Measurements from ENCODE around the gene EML1.
A peak's percentile ranks its signal among the peaks of the same experiment; 100 is the strongest.

The EML1 gene

GRCh38 chr14:99971087-99971940 lies 178.1 kb downstream of the EML1 start:
- DNase-seq: peak; percentile 86

GRCh38 chr14:99971941-99972747 lies 178.9 kb downstream of the EML1 start:
- peak; percentile 30 for DNase-seq

GRCh38 chr14:99972748-99973466 lies 179.7 kb downstream of the EML1 start:
- no peak for DNase-seq

DNA sequence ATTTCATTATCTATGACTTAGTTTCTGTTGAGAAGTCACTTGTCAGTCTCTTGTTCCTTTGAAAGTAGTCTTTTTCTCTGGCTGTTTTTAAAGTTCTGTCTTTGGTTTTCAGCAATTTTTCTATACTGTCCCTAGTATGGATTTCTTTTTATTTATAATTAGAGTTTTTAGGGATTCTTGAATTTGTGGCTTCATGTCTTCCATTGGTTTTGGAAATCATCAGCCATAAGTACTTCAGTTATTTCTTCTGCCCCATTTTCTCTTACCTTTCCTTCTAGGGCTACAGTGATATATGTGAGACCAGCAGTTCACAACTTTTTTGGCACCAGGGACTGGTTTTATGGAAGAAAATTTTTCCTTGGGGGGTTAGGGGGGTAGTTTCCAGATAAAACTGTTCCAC lies 182.0 kb downstream of the EML1 start:
- no peak for DNase-seq

DNA sequence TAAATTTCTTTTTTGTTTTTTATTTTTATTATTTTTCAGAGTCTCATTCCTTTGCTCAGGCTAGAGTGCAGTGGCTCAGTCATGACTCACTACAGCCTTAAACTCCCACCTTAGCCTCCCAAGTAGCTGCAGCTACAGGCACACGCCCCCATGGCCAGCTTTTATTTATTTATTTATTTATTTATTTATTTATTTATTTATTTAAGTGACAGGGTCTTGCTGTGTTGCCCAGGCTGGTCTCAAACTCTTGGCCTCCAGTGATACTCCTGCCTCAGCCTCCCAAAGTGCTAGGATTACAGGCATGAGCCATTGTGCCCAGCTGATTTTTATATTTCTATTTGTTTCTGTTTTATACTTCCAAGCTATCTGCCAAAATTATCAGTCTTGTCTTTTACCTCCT lies 182.8 kb downstream of the EML1 start:
- DNase-seq: no peak

DNA sequence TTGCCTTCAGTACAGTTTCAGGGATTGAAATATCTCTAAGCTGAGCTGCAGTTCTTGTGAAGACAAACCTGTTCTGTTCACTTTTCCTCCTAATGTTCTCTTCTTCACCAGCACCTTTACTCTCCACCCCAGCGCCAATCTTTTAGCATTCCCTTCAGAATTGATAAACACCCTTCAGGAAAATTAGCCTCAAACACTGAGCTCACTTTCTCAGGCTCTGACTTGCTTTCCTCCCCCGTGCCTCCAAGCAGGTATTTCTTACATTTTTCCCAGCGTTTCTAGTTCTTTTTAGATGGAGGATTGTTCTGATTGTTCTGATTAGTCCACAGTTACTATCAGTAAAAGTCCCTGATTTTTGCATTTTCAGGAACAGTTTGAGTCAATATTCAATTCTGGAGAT lies 183.5 kb downstream of the EML1 start:
- no peak for DNase-seq

GRCh38 chr14:99980299-99980698 lies 187.1 kb downstream of the EML1 start:
- DNase-seq: no peak

DNA sequence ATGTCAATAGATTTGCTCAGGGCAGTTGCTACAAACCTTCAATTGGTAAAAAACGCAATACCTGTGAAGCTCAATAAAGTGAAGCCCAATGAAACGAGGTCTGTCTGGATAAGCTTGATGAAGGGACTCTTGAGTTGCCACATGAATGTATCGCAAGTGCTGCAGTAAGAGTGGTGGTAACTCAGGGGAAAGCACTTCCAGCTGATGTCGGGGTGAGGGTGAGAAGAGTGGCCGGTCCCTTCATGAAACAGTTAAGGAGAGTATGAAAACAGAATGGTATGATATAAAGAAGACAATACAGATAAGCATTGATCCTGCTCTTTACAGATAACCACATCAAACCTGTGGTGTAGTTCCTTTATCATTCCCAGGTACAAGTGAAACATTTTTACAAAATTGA lies 188.6 kb downstream of the EML1 start:
- peak; percentile 32 for DNase-seq

DNA sequence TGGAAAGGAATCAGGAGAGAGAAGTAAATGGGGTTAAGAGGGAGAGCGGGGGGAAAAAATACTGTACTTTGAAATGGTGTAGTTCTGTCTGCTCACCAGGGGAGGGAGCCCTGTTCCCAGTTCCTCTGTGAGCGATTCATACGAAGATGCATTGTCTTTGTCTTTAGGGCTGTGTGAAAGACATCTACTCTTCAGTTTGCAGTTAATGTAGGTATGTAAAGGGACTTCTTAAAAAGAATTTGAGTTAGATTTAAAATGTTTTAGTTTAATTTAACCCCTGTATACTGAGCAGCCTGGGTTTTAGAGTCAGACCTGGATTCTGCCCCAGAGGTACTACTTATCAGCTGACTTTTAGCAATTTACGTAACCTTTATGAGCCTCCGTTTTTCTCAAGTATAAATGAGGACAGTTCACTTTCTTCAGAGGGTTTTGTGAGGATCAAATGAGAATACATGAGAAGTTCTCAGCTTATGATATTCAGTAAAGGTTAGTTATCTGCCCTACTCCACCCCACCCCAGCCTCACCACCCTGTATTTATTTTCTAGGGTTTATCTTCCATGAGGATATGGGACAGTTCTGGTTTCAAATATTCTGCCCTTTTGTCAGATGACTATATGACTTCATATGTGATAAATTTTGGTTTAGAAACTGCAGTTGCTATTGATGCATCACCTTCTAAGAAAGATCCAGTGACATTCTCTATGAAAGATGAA lies 189.5 kb downstream of the EML1 start:
- DNase-seq: peak; percentile 45

DNA sequence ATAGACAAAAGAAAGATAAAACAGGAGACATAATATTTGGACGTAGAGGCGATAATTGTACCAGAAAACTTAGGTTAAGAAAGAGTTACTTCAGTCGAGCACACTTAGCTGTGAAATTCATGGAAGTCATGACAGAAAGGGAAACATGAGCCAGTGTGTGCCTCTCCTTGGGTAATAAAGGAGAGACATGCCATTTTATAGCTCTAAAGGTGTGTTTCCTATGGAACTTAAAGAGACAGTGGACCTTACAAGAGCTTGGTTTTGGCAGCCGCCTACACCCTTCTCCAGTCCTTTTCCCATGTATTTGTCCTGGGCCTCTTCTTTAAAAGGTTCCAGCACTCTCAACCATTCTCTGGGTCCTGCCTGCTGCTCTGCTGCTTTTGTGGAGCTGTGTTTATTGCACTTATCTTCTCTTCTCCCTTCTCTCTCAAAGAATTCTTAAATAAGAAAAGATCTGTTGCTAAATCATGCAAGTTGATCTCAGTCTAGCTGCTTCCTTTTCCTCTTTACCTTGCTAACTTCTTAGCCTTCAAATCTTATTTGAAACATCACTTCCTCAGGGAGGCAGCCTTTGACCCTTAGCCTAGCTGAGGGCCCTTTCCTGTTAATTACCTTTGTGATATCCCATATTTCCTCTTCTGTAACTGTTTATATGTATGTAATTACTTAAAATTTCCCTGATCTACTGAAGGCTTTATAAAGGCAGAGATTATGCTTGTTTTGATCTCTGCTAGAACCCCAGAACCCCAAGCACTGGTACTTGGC lies 190.2 kb downstream of the EML1 start:
- DNase-seq: no peak

DNA sequence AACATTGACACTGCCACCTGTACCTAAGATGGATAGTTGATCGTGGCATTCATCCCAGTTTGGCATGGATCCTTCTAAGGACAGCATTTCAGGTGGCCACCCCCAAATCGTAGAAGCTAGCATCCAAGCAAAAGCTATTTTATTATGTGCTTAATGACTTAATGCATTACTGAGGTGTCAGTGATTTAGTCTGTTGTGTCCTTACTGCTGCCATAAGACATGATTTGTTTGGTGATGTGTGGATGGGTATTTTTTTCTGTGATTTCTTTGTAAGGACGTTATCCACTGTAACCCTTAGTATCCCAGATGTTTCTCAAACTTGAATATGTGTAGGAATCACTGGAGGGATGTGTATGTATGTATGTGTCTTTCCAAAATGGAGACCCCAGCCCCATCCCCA lies 190.8 kb downstream of the EML1 start:
- DNase-seq: no peak

GRCh38 chr14:99986396-99986795 lies 193.2 kb downstream of the EML1 start:
- DNase-seq: no peak

DNA sequence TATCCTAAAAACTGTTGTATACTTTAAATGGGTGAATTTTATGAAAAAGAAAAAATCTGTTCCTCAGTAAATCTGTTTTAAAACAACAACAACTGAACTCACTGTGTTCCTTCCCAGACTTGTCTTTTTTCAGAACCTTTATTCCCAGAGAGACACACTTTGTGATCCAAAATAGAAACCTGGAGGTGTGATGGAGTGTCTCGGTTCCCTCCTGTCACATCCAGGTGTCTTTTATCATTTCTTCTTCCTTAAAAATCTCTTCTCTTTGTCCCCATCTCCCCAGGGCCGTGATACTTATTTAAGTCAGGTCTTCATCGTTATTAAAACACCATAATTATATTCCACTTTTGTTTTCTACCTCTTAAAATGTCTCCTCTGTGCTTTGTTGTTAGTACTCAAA lies 195.8 kb downstream of the EML1 start:
- DNase-seq: no peak

DNA sequence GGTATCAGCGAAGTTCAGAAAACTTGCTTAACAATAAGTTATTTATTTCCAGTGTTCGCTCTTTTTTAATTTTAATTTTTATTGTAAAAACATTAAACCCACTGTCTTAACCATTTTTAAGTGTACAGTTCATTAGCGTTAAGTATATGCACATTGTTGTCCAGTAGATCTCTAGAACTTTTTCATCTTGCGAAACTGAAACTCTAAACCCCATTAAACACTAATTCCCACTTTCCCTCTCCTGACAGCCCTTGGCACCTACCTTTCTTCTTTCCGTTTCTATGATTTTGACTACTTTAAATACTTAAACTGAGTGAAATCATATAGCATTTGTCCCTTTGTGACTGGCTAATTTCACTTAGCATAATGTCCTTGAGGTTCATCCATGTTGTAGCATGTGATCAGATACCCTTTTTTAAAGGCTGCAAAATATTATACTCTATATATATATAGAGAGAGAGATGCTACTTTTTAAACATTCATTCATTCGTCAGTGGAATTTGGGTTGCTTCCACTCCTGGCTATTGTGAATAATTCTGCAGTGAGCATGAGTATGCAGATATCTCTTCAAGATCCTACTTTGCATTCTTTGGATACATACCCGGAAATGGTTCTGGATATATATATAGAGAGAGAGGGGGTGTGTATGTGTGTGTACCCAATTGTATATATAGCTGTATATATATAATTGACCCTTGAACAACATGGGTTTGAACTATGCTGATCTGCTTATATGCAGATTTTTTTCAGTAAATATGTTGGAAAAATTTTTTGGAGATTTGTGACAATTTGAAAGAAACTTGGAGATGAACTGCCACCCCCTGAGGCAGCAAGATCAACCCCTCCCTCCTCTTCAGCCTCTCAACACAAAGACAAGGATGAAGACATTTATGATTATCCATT lies 197.3 kb downstream of the EML1 start:
- DNase-seq: no peak

DNA sequence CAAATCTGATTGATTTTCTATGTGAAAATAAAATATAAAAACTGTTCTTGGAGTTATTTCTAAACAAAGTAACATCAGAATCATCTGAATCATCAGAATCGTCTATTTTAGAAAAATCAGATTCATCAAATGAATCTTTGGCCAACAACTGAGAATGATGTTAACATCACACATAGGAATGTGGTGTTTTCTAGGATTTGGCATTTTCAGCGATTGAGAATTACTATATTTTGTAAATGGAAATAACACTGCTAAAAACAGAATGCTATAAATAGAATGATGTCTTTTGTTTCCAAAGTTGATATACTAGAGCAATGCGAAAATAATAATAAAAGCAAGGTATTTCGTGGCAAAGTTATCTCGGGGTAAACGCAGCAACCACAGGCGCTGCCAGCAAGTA lies 198.1 kb downstream of the EML1 start:
- no peak for DNase-seq

Data from DMS79 (cell line).